ENCODE data around the gene HIPK2. TPM values are rescaled to one million over a fixed set of nuclear protein-coding genes. Genes with fewer than 3 reads are reported as not detected.

HIPK2 gene
- total RNA-seq, 1 donor from 2014 or later: 75.8 TPM

DNA sequence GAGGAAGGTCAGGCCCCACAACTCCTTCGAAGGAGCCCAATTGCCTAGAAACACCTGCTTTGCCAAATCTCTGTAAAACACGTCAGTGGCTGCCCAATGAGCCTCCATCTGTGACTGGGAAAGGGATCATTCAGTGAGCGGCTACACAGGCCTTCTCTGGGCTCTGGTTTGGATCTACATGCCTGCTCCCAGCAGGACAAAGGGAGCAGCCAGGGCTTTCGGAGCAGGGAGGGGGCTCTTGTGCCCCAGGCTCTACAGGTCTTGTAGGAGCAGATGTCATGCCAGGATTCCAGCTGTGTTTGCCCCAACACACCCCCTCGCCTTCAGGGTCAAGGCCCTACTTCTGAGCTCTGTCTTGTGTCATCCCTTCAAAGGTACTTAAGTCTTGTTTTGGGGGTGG lies 180.8 kb downstream of the HIPK2 start:
- TF ChIP-seq, protein P1, sequence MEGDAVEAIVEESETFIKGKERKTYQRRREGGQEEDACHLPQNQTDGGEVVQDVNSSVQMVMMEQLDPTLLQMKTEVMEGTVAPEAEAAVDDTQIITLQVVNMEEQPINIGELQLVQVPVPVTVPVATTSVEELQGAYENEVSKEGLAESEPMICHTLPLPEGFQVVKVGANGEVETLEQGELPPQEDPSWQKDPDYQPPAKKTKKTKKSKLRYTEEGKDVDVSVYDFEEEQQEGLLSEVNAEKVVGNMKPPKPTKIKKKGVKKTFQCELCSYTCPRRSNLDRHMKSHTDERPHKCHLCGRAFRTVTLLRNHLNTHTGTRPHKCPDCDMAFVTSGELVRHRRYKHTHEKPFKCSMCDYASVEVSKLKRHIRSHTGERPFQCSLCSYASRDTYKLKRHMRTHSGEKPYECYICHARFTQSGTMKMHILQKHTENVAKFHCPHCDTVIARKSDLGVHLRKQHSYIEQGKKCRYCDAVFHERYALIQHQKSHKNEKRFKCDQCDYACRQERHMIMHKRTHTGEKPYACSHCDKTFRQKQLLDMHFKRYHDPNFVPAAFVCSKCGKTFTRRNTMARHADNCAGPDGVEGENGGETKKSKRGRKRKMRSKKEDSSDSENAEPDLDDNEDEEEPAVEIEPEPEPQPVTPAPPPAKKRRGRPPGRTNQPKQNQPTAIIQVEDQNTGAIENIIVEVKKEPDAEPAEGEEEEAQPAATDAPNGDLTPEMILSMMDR (IDR thresholded peaks at IDR 0.05; ENCODE audit: unreplicated experiment): no peak
- DNase-seq (ENCODE audit: low spot score in 2 of 2, unreplicated experiment in 2 of 2): no peak
- Mint-ChIP-seq H3K4me1 (peaks cover 4% of the 10 kb centered on the region), H3K27ac (no peak overlapping the region), H3K36me3 (peaks cover 48% of the 10 kb centered on the region), H3K9me3 (no peaks in the 10 kb centered on the region), H3K4me3 (no peak overlapping the region), H3K27me3 (ENCODE audit: low read depth) (no peaks in the 10 kb centered on the region)

DNA sequence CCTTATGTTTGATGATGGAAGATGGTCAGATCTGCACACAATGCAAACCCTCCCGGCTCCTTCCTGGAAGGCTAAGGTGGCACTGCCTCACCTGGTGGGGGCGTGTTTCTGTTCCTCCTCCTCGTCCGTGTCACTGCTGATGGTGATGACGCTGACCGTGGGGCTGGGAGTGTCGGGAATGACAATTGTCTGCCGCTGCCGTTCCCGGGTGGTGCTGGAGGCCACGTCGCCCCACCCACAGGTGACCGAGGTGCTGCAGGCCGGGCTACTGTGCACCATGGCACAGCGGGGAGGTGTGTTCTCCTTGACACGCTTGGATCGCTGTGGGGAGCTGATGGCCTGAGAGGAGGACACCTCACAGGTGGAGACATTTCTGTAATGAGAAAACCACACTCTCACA lies 181.2 kb downstream of the HIPK2 start:
- Mint-ChIP-seq H3K9me3 (no peaks in the 10 kb centered on the region), H3K27ac (no peak overlapping the region), H3K4me3 (no peak overlapping the region), H3K27me3 (ENCODE audit: low read depth) (no peaks in the 10 kb centered on the region), H3K36me3 (peaks cover 48% of the 10 kb centered on the region), H3K4me1 (peaks cover 4% of the 10 kb centered on the region)
- TF ChIP-seq, protein P1 (IDR thresholded peaks at IDR 0.05; ENCODE audit: unreplicated experiment): no peak
- no peak for DNase-seq (ENCODE audit: low spot score in 2 of 2, unreplicated experiment in 2 of 2)

DNA sequence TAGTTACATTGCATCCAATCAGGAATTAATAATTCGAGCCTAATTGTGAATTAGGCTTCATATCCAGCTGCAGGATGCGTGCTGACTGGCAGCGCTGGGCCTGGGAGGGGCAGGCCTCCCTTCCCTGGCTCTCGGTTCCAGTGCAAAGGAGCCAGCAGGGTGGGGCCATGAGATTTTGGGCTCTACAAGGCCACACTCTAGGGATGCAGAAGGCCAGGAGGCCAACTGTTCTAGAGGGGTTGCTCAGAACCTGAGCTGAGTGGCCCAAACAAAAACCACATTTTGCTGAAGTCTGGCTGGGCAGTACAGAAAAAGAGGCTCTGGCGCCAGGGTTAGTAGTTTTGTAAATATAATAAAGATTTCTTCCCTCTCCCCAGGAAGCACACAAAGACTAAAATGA lies 182.0 kb downstream of the HIPK2 start:
- Mint-ChIP-seq H3K4me3 (no peak overlapping the region), H3K27me3 (ENCODE audit: low read depth) (no peaks in the 10 kb centered on the region), H3K4me1 (peaks cover 4% of the 10 kb centered on the region), H3K36me3 (peaks cover 55% of the 10 kb centered on the region), H3K27ac (no peak overlapping the region), H3K9me3 (no peaks in the 10 kb centered on the region)
- DNase-seq (ENCODE audit: low spot score in 2 of 2, unreplicated experiment in 2 of 2): no peak
- TF ChIP-seq, protein P1 (IDR thresholded peaks at IDR 0.05; ENCODE audit: unreplicated experiment): no peak

DNA sequence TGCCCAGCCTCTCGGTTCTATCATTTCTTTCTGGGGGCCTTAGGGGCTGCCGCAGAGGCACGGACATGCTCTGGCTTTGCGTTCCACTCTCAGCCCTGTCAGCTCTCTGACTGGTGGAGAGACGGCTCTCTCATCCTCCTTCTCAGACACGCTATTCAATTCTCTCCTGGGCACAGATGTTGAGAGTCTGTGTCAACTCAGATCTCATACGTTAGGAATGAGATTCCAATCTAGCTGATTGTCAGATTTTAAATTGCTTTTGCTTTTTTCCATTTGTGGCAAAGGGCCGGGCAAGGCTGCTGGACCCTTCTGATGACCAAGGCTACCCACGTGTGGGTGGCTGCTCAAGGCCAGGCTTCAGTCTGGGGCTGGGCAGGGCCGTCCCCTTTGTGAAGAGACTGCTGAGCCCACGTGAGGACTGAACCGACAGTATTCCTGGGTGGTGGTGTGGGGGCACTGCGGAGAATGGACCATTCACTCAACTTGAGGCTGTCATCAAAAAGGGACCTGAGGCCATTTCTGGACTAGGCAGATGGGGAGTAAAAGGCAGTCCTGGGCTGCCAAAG lies 182.8 kb downstream of the HIPK2 start:
- Mint-ChIP-seq H3K36me3 (peaks cover 52% of the 10 kb centered on the region), H3K27me3 (ENCODE audit: low read depth) (no peaks in the 10 kb centered on the region), H3K4me1 (peaks cover 4% of the 10 kb centered on the region), H3K9me3 (no peaks in the 10 kb centered on the region), H3K4me3 (no peak overlapping the region), H3K27ac (no peak overlapping the region)
- no peak for DNase-seq (ENCODE audit: low spot score in 2 of 2, unreplicated experiment in 2 of 2)
- TF ChIP-seq, protein P1 (IDR thresholded peaks at IDR 0.05; ENCODE audit: unreplicated experiment): no peak

DNA sequence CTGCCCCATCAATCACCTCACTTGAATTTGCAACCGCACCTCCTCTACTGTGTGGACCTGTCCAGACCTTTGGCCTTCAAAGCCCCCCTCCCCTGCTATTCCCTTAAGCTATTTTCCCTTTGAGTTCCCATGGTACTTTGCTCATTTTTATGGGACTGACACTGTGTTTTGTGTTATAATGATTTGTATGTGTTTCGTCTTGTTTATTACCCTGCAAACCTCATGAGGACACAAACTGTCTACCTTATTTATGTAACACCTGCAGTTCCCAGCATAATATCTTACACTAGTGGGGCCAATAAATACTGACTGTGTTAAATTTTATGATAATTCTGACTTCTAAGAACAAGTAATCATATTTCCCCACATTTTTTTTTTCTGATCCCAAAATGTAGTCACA lies 183.7 kb downstream of the HIPK2 start:
- Mint-ChIP-seq H3K36me3 (peaks cover 50% of the 10 kb centered on the region), H3K4me3 (no peak overlapping the region), H3K9me3 (no peaks in the 10 kb centered on the region), H3K27ac (no peak overlapping the region), H3K4me1 (peaks cover under 1% of the 10 kb centered on the region), H3K27me3 (ENCODE audit: low read depth) (no peaks in the 10 kb centered on the region)
- TF ChIP-seq, protein P1 (IDR thresholded peaks at IDR 0.05; ENCODE audit: unreplicated experiment): no peak
- no peak for DNase-seq (ENCODE audit: low spot score in 2 of 2, unreplicated experiment in 2 of 2)

Data from mesothelial cell of epicardium (in vitro differentiated cells).